Caki2 (cell line): Measurements from ENCODE around the gene PTBP2. TPM values are rescaled to one million over a fixed set of nuclear protein-coding genes. Genes with fewer than 3 reads are reported as not detected.
"Not testable (repeated sequence)": the region's sequence is repeated elsewhere in the genome, so short reads cannot be mapped to it uniquely, and the experiment has no call there.

Experiments
- DNase-seq: peaks from one replicate; pipeline ENCODE4 v3.0.0-alpha.2; 2015; ENCODE audit warnings: low read depth
- in situ Hi-C: cut with HindIII; loops from 2 replicates; pipeline ENCODE4 v1.10.0; 2016; ENCODE audit warnings: low sequenced_read_pairs, low pct_unique_long_range_greater_than_20kb, mixed read lengths
- total RNA-seq: library from RNA; depleted of rRNA; stranded (reverse); fragments of >200 nt; shearing (Covaris generic); gene quantifications from 2 replicates; pipeline ENCODE4 v1.2.3, GENCODE V29; 2014; ENCODE audit warnings: low replicate concordance

The PTBP2 gene
- total RNA-seq, 1 experiment from 2014 or later: 16.0 TPM

DNA sequence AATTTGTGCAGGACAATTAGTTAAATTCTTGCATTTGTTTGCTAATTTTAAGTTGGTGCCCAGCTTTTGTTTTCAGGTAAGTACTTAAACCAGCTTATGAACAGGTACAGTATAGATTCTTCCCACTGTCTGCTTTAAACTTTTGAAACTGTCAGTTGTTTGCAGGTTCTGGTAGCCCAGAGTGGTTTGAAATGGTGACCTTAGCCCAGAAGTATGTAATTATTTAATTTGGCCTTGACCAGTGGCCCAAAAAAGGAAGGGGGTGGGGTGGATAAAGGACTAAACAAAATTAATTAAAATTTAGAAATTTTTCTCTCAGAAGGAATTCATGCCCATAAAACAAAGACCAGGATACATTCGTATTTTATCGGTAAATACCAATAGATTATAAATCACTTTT lies 69.0 kb downstream of the PTBP2 start:
- no peak for DNase-seq
- in situ Hi-C loops: no loop called here

DNA sequence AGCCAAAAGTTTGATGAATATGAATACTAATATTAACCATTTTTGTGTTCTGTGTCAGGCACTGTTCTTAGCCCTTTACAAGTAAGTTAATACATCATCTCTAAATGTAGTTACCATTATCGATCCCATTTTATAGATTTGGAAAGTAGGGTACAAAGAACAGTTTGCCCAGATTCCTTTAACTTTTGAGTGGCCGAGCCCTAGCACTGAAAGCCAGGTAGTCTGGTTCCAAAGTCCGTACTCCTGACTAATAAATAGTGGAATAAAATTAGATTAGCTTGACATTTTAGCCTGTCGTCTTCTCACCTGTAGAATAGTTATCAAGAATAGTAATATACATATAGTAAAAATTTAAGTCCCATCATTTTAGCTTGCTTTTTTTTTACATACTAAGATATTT lies 70.6 kb downstream of the PTBP2 start:
- DNase-seq: no peak
- in situ Hi-C loops: no loop called here

GRCh38 chr1:96801696-96802095 lies 80.1 kb downstream of the PTBP2 start:
- in situ Hi-C loops, DNase-seq: not testable (repeated sequence)

- in situ Hi-C loops: no loop called here
- no peak for DNase-seq
These were observed 83.1 kb downstream of the PTBP2 start for GRCh38 chr1:96804648-96805047.

GRCh38 chr1:96808191-96808590 lies 86.6 kb downstream of the PTBP2 start:
- DNase-seq: no peak
- in situ Hi-C loops: no loop called here

DNA sequence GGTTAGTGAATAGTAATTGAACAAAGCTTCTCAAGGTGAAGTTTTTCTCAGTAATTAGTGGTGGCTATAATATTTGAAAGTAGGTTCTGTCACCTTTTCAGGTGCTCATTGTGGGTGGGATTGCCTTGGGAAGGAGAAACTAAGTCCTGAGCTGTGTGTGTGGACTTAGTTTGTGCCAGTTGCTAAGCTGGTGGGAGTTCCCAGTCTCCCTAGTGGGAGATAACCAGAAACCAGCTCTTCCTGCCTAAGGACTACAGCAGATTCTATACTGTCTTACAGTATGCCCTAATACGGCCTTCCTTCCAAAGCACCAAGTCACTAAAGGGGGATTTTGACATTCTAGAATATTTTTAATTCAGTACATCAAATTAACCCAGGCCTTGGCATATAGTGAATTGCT lies 94.3 kb downstream of the PTBP2 start:
- in situ Hi-C loops: no loop called here
- no peak for DNase-seq

DNA sequence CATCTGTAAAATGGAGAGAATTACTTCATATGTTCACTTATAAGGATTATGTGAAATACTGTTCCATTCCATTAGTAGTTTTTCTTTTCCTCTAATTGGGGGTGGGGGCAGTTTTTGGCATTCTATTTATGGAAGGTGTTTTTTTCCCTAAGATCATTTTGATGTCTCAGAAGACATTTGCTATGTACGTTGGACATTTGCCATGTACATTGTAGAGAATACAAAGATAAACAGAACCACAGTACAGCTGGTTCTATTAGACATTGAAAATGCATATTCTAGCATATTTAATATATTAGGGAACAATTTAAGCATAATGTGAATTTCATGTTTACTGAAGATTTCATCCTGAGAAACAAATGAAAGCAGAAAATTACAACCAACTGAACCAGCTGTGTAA lies 98.5 kb downstream of the PTBP2 start:
- in situ Hi-C loops: no loop called here
- DNase-seq: no peak

GRCh38 chr1:96820671-96821070 lies 99.1 kb downstream of the PTBP2 start:
- in situ Hi-C loops: no loop called here

GRCh38 chr1:96825231-96825630 lies 103.6 kb downstream of the PTBP2 start:
- in situ Hi-C loops: no loop called here
- DNase-seq: no peak

More at GRCh38 chr1:96820671-96821070, 99.1 kb downstream of the PTBP2 start:
- DNase-seq: no peak

GRCh38 chr1:96825950-96826576 lies 104.5 kb downstream of the PTBP2 start:
- DNase-seq: no peak
- in situ Hi-C loops: no loop called here

- no peak for DNase-seq
- in situ Hi-C loops: no loop called here
These were observed 111.8 kb downstream of the PTBP2 start for GRCh38 chr1:96833376-96833775.

- DNase-seq: no peak
- in situ Hi-C loops: no loop called here
These were observed 113.4 kb downstream of the PTBP2 start for GRCh38 chr1:96834986-96835385.

- no peak for DNase-seq
- in situ Hi-C loops: no loop called here
These were observed 115.6 kb downstream of the PTBP2 start for GRCh38 chr1:96837057-96837780.

GRCh38 chr1:96837781-96838216 lies 116.2 kb downstream of the PTBP2 start:
- DNase-seq: no peak
- in situ Hi-C loops: no loop called here

DNA sequence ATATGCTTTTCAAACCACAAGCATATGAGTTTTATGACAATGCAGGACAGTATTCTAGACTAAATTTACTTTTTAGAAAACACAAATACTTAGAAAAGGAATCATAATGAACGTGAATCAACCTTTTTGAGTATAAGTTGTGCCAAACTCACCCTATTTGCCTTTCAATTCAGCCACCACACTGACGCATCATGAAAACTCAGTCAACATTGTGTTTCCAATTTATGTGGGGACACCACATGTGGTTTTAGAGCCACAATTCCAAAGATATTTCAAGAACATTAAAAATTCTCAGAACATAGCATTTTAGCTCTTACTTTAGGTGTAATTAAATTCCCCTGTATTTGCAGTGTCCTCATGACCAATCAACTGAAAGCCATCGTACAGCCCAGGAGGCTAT lies 118.8 kb downstream of the PTBP2 start:
- in situ Hi-C loops: no loop called here
- no peak for DNase-seq

DNA sequence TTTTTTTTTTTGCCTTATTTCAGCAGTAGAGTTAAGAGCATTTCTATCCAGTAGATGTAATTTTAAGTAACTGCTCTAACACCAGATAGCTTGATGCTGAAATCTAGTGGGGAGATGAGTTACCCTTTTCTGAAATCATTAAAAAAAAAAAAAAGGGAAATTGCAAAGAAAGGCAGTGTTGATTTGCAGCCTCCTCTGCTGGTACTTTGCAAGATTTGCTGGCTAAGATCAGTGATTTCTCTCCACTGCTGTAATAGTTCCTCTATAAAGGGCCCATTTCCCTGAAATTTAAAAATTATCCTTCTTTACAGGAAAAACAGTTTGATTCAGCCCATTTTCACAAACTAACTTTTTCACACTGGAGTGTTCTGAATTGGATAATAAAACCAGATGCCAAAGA lies 120.6 kb downstream of the PTBP2 start:
- in situ Hi-C loops: no loop called here
- DNase-seq: no peak

- in situ Hi-C loops: no loop called here
- no peak for DNase-seq
These were observed 121.6 kb downstream of the PTBP2 start for GRCh38 chr1:96843196-96843595.

DNA sequence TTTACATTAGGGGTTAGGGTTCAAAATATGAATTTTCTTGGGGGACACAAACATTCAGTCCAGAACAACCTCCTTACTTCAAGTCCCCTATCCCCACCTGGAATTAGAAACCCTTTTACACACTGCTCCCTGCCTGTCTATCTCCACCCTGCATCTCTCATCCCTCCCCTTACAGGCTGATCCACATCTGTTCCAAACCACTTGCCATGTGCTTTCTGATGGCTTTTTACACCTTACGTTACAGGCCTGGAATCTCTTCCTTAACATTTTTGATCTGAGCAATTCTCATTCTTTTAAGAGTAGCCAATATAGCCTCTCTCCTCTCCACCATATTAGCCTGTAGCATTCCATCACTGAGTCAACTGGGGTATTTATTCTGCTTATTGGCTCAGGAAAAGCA lies 122.0 kb downstream of the PTBP2 start:
- DNase-seq: no peak
- in situ Hi-C loops: no loop called here

GRCh38 chr1:96845464-96845863 lies 123.9 kb downstream of the PTBP2 start:
- no peak for DNase-seq
- in situ Hi-C loops: no loop called here

- in situ Hi-C loops: no loop called here
- DNase-seq: no peak
These were observed 140.3 kb downstream of the PTBP2 start for GRCh38 chr1:96861836-96862235.
